Spleen (tissue), 11 donors: ENCODE results near the gene SPINK8. TPM values are rescaled to one million over a fixed set of nuclear protein-coding genes. Genes with fewer than 3 reads are reported as not detected.

Experiments used
- DNase-seq: peaks from one replicate; pipeline ENCODE4 v3.0.0-alpha.2; 2020
- H3K27ac ChIP-seq, 8 donors: fragments of 200-600 bp; sonication (generic) in 7 of 8; 1 replicate in 4 of 8; 2 replicates in 4 of 8; pipeline versions ENCODE4 v1.5.0 to v1.8.0; 2016 to 2021; ENCODE audit warnings: inconsistent platforms in 4 of 8, mild to moderate bottlenecking in 4 of 8, moderate library complexity in 1 of 8
- H3K27me3 ChIP-seq, 7 donors: fragments of 200-600 bp; sonication (generic) in 6 of 7; replicated peaks in 1 of 7; 1 replicate in 4 of 7; 2 replicates in 3 of 7; pipeline versions ENCODE4 v1.5.0 to v1.8.0; 2016 to 2021; ENCODE audit warnings: inconsistent platforms in 3 of 7, mild to moderate bottlenecking in 1 of 7
- H3K36me3 ChIP-seq, 6 donors: fragments of 200-600 bp; sonication (generic) in 5 of 6; 1 replicate in 4 of 6; 2 replicates in 2 of 6; pipeline versions ENCODE4 v1.5.0 to v1.8.0; 2016 to 2021; ENCODE audit warnings: inconsistent platforms in 2 of 6
- H3K4me1 ChIP-seq, 6 donors: fragments of 200-600 bp; sonication (generic) in 5 of 6; 1 replicate in 3 of 6; 2 replicates in 3 of 6; pipeline versions ENCODE4 v1.5.0 to v1.8.0; 2016 to 2021; ENCODE audit warnings: inconsistent platforms in 3 of 6
- H3K4me3 ChIP-seq, 8 donors: fragments of 200-600 bp; sonication (generic) in 7 of 8; 1 replicate in 4 of 8; 2 replicates in 4 of 8; pipeline versions ENCODE4 v1.5.0 to v1.8.0; 2016 to 2021; ENCODE audit warnings: inconsistent platforms in 4 of 8, mild to moderate bottlenecking in 4 of 8, moderate library complexity in 2 of 8
- H3K9me3 ChIP-seq, 8 donors: fragments of 200-600 bp; sonication (generic) in 7 of 8; 1 replicate in 4 of 8; 2 replicates in 4 of 8; pipeline versions ENCODE4 v1.5.0 to v1.8.0; 2016 to 2021; ENCODE audit warnings: inconsistent platforms in 4 of 8
- POLR2A ChIP-seq, 3 donors: fragments of 450-650 bp; IDR thresholded peaks; one replicate each; pipeline ENCODE4 v1.5.1; 2017; ENCODE audit warnings: antibody characterized with exemption in 3 of 3, mild to moderate bottlenecking in 1 of 3
- POLR2AphosphoS5 ChIP-seq, 3 donors: sonication (generic); formaldehyde crosslinking; IDR thresholded peaks; one replicate each; pipeline ENCODE4 v1.5.1; 2017; ENCODE audit warnings: antibody characterized with exemption in 3 of 3
- WGBS, 5 donors: extraction: QIAGEN DNeasy Blood & Tissue Kit in 3 of 5; methylation state at CpG; one replicate each; pipeline versions ENCODE4 v1.1.5 to v1.1.7; 2013 to 2018; 5-methylcytosine and 5-hydroxymethylcytosine counted together
- intact Hi-C: fragments of 100-400 bp; cut with DNase I; formaldehyde crosslinking; loops from one replicate; pipeline ENCODE4 v1.15.0; 2023; ENCODE audit warnings: low total_unique reads
- polyA plus RNA-seq, 3 donors: library from polyadenylated mRNA; stranded (reverse); fragments of 200-250 nt; gene quantifications; one replicate each; pipeline ENCODE4 v1.2.1, GENCODE V29; 2013
- total RNA-seq, 7 donors: library from RNA; depleted of rRNA in 3 of 7; stranded (reverse); fragments of >200 nt in 3 of 7; fragmentation: NEBNext Ultra II Directional in 4 of 7; extraction: Animal tissue kit (Norgen Biotek cat#: 25700) in 4 of 7; gene quantifications; one replicate each; pipeline versions ENCODE4 v1.1.0 to v1.2.1, GENCODE V29; 2016 to 2021
- TF ChIP-seq, protein P1 (sequence below), 11 experiments: fragments of 200-600 bp in 7 of 11; fragments of 450-650 bp in 4 of 11; sonication (generic) in 4 of 11; IDR thresholded peaks in 8 of 11; conservative IDR thresholded peaks in 3 of 11; 1 replicate in 7 of 11; 2 replicates in 4 of 11; pipeline versions ENCODE4 v1.4.0 to v1.8.0; 2016 to 2021; ENCODE audit warnings: antibody characterized with exemption in 11 of 11, inconsistent platforms in 4 of 11, mild to moderate bottlenecking in 1 of 11
- donor health status: healthy with polysubstance abuse.
- donor health status: DM: no; HTN: no; CAD: no; lungs with moderate emphysema.
- donor health status: DM: no; HTN: no; CAD: no.
- donor health status: Bipolar disorder and iron deficiency.
- donor health status: healthy.
- donor health status: DM: no; HTN: no; CAD: no.
- donor health status: DM: yes; HTN: yes; CAD: no.

The SPINK8 gene
- total and polyA plus RNA-seq, 10 donors: 0.35 to 6.1 (median 0.52) TPM; not detected in 7

DNA sequence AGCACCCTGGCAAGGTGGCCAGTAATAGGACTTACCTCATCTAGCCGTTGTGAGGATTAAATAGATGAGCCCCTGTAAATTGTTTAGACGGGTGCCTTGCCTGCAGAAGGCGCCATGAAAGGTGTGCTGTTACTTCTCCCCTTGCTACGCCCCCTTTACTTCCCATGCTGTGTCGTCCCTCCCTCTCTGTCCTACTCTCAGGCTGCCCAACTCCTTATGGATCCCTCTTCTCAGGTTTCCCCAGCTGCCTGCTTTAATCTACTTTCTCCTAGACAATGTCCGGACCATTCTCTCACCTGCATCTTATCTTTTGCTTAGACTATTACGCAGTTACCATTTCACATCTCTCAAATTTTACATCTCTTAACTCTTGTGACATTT is 36.9 kb upstream of the SPINK8 start:
- TF ChIP-seq POLR2A (IDR thresholded peaks at IDR 0.05) (no peak), POLR2AphosphoS5 (IDR thresholded peaks at IDR 0.05) (no peak)
- Histone ChIP-seq H3K27me3 (no peaks in the 10 kb centered on the region), H3K4me1 (peaks cover 0 to 25% (median 9%) of the 10 kb centered on the region in 6 donors), H3K36me3 (no peaks in the 10 kb centered on the region), H3K4me3 (no peak overlapping the region), H3K27ac (peak overlapping the region in 2 of 8 donors; percentile 39 to 52), H3K9me3 (no peaks in the 10 kb centered on the region)
- no peak for DNase-seq
- intact Hi-C loops: no loop called here
- 80 to 93% (median 86%) methylated on average over 7 of the region's 7 CpGs for WGBS, 5 donors

GRCh38 chr3:48369693-48370332 is 36.4 kb upstream of the SPINK8 start:
- TF ChIP-seq, protein P1, sequence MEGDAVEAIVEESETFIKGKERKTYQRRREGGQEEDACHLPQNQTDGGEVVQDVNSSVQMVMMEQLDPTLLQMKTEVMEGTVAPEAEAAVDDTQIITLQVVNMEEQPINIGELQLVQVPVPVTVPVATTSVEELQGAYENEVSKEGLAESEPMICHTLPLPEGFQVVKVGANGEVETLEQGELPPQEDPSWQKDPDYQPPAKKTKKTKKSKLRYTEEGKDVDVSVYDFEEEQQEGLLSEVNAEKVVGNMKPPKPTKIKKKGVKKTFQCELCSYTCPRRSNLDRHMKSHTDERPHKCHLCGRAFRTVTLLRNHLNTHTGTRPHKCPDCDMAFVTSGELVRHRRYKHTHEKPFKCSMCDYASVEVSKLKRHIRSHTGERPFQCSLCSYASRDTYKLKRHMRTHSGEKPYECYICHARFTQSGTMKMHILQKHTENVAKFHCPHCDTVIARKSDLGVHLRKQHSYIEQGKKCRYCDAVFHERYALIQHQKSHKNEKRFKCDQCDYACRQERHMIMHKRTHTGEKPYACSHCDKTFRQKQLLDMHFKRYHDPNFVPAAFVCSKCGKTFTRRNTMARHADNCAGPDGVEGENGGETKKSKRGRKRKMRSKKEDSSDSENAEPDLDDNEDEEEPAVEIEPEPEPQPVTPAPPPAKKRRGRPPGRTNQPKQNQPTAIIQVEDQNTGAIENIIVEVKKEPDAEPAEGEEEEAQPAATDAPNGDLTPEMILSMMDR (IDR thresholded peaks at IDR 0.05 in 8 of 11, conservative IDR thresholded peaks at IDR 0.05 in 3 of 11): no peak
- TF ChIP-seq POLR2AphosphoS5 (IDR thresholded peaks at IDR 0.05): no peak
- TF ChIP-seq POLR2A (IDR thresholded peaks at IDR 0.05): no peak
- intact Hi-C loops: no loop called here
- no peaks in the 10 kb centered on the region for H3K27me3 ChIP-seq
- no peak for DNase-seq
- H3K36me3 ChIP-seq: no peaks in the 10 kb centered on the region
- peaks cover 0 to 25% (median 9%) of the 10 kb centered on the region in 6 donors for H3K4me1 ChIP-seq
- H3K4me3 ChIP-seq: no peak overlapping the region
- H3K9me3 ChIP-seq: no peaks in the 10 kb centered on the region
- 71 to 85% (median 77%) methylated on average over 7 of the region's 7 CpGs for WGBS, 5 donors
- peak overlapping the region in 1 of 8 donors; percentile 52 for H3K27ac ChIP-seq

DNA sequence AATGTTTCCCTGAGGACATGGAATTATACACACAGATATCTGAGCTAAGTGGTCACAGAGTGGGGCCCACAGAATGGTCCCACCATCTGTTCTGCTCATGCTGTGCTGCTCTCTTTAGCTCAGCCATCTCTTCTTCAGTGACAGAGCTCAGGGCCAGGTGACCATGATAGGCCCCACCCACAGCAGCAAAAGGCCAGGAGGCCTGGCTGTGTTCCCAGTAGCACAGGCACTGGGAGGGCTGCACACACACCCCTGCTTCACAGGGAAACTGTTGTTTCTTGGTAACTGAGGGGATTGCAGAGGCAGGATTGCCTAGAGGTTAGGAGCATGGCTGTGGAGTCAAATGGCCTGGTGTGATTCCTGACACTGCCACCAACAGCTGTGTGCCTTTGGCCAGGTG is 33.7 kb upstream of the SPINK8 start:
- no peaks in the 10 kb centered on the region for H3K27me3 ChIP-seq
- peak overlapping the region in 2 of 8 donors; percentile 65 to 66 for H3K27ac ChIP-seq
- intact Hi-C loops: no loop called here
- TF ChIP-seq POLR2AphosphoS5 (IDR thresholded peaks at IDR 0.05): peak in 1 of 3 donors; percentile 18
- TF ChIP-seq, protein P1 (IDR thresholded peaks at IDR 0.05 in 8 of 11, conservative IDR thresholded peaks at IDR 0.05 in 3 of 11): no peak
- H3K4me3 ChIP-seq: no peak overlapping the region
- H3K36me3 ChIP-seq: no peaks in the 10 kb centered on the region
- peaks cover 0 to 18% (median 3%) of the 10 kb centered on the region in 6 donors for H3K4me1 ChIP-seq
- H3K9me3 ChIP-seq: peaks cover 0 to 5% (median 3%) of the 10 kb centered on the region in 8 donors
- no peak for DNase-seq

DNA sequence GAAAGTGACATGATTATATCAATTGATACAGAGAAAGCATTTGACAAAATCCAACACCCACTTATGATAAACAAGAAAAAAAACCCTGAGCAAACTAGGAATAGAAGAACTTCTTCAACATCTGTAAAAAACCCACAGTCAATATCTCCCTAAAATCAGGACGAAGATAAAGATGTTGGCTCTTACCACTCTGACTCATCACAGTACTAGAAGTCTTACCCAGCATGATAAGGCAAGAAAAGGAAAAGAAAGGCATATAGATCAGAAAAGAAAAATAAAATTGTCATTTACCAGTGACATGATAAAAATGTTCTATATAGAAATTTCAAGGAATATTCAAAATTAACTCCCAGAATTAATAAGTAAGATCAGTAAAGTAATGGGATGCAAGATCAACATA is 31.4 kb upstream of the SPINK8 start:
- WGBS, 5 donors: 57 to 80% (median 72%) methylated on average over 1 of the region's 1 CpG
- Histone ChIP-seq H3K36me3 (no peaks in the 10 kb centered on the region), H3K9me3 (peaks cover 0 to 19% (median 16%) of the 10 kb centered on the region in 8 donors), H3K27ac (no peak overlapping the region), H3K27me3 (no peaks in the 10 kb centered on the region), H3K4me3 (no peak overlapping the region), H3K4me1 (peaks cover 0 to 6% (median 0%) of the 10 kb centered on the region in 6 donors)
- no peak for DNase-seq
- no peak for TF ChIP-seq POLR2AphosphoS5 (IDR thresholded peaks at IDR 0.05)
- TF ChIP-seq, protein P1 (IDR thresholded peaks at IDR 0.05 in 8 of 11, conservative IDR thresholded peaks at IDR 0.05 in 3 of 11): no peak
- TF ChIP-seq POLR2A (IDR thresholded peaks at IDR 0.05): no peak
- intact Hi-C loops: no loop called here
